Peyer's patch (tissue), 4 donors: ENCODE results near the gene SMYD3.

Experiments used
- POLR2A ChIP-seq, 2 donors: fragments of 450-650 bp; IDR thresholded peaks; one replicate each; pipeline ENCODE4 v1.5.1; 2017; ENCODE audit warnings: antibody characterized with exemption in 2 of 2, mild to moderate bottlenecking in 2 of 2, moderate library complexity in 2 of 2
- TF ChIP-seq, protein P1 (sequence below), 6 experiments: fragments of 450-650 bp in 4 of 6; fragments of 200-600 bp in 2 of 6; sonication (generic) in 1 of 6; IDR thresholded peaks; one replicate each; pipeline ENCODE4 v1.5.1; 2017 to 2019; ENCODE audit warnings: antibody characterized with exemption in 6 of 6, mild to moderate bottlenecking in 3 of 6, moderate library complexity in 1 of 6

GRCh38 chr1:246415028-246415427 lies 92.1 kb downstream of the SMYD3 start:
- TF ChIP-seq, protein P1, sequence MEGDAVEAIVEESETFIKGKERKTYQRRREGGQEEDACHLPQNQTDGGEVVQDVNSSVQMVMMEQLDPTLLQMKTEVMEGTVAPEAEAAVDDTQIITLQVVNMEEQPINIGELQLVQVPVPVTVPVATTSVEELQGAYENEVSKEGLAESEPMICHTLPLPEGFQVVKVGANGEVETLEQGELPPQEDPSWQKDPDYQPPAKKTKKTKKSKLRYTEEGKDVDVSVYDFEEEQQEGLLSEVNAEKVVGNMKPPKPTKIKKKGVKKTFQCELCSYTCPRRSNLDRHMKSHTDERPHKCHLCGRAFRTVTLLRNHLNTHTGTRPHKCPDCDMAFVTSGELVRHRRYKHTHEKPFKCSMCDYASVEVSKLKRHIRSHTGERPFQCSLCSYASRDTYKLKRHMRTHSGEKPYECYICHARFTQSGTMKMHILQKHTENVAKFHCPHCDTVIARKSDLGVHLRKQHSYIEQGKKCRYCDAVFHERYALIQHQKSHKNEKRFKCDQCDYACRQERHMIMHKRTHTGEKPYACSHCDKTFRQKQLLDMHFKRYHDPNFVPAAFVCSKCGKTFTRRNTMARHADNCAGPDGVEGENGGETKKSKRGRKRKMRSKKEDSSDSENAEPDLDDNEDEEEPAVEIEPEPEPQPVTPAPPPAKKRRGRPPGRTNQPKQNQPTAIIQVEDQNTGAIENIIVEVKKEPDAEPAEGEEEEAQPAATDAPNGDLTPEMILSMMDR (IDR thresholded peaks at IDR 0.05) = no peak
- TF ChIP-seq POLR2A (IDR thresholded peaks at IDR 0.05) = no peak
